ENCODE results near the gene METTL23. TPM values are rescaled to one million over a fixed set of nuclear protein-coding genes. Genes with fewer than 3 reads are reported as not detected.
"Not testable (repeated sequence)": the region's sequence is repeated elsewhere in the genome, so short reads cannot be mapped to it uniquely, and the experiment has no call there.

Gene METTL23
- total RNA-seq, 1 donor from 2014 or later: 28.2 TPM

- peak; percentile 35 for TF ChIP-seq CTCF (IDR thresholded peaks at IDR 0.05; ENCODE audit: unreplicated experiment)
- Mint-ChIP-seq H3K27ac (peak overlapping the region; percentile 99), H3K36me3 (ENCODE audit: insufficient read depth) (peaks cover 26% of the 10 kb centered on the region), H3K9me3 (ENCODE audit: low read depth) (no peaks in the 10 kb centered on the region), H3K4me3 (ENCODE audit: low read depth) (peak overlapping the region; percentile 99), H3K27me3 (no peaks in the 10 kb centered on the region), H3K4me1 (ENCODE audit: low read depth) (peaks cover 37% of the 10 kb centered on the region)
- peak; percentile 68 for DNase-seq (ENCODE audit: low spot score, unreplicated experiment)
These were observed 9.9 kb downstream of the METTL23 start for GRCh38 chr17:76736349-76737081.

GRCh38 chr17:76737082-76737675, 10.5 kb downstream of the METTL23 start, which contains the start of gene SRSF2:
Gene SRSF2 (minus strand): TSS chr17:76737331. CDS start chr17:76737160, 171 bp downstream.
- no peaks in the 10 kb centered on the region for H3K9me3 Mint-ChIP-seq (ENCODE audit: low read depth)
- peaks cover 28% of the 10 kb centered on the region for H3K36me3 Mint-ChIP-seq (ENCODE audit: insufficient read depth)
- no peaks in the 10 kb centered on the region for H3K27me3 Mint-ChIP-seq
- peaks cover 37% of the 10 kb centered on the region for H3K4me1 Mint-ChIP-seq (ENCODE audit: low read depth)
- peak; percentile 97 for DNase-seq (ENCODE audit: low spot score, unreplicated experiment)
- H3K27ac Mint-ChIP-seq: peak within 1 kb of the TSS; percentile 99
- H3K4me3 Mint-ChIP-seq (ENCODE audit: low read depth): peak within 1 kb of the TSS; percentile 99
- no peak for TF ChIP-seq CTCF (IDR thresholded peaks at IDR 0.05; ENCODE audit: unreplicated experiment)

GRCh38 chr17:76737676-76738467, 11.2 kb downstream of the METTL23 start, which contains the start of gene MFSD11:
Gene MFSD11 (plus strand): TSS chr17:76738119. CDS start chr17:76738353, 234 bp downstream.
- Mint-ChIP-seq H3K9me3 (ENCODE audit: low read depth) (no peaks in the 10 kb centered on the region), H3K36me3 (ENCODE audit: insufficient read depth) (peaks cover 29% of the 10 kb centered on the region), H3K27ac (peak within 1 kb of the TSS; percentile 99), H3K4me3 (ENCODE audit: low read depth) (peak within 1 kb of the TSS; percentile 94), H3K27me3 (no peaks in the 10 kb centered on the region), H3K4me1 (ENCODE audit: low read depth) (peaks cover 37% of the 10 kb centered on the region)
- TF ChIP-seq CTCF (IDR thresholded peaks at IDR 0.05; ENCODE audit: unreplicated experiment): no peak
- DNase-seq (ENCODE audit: low spot score, unreplicated experiment): peak; percentile 87

- Mint-ChIP-seq H3K27ac (peak overlapping the region; percentile 99), H3K27me3 (no peaks in the 10 kb centered on the region), H3K4me1 (ENCODE audit: low read depth) (peaks cover 33% of the 10 kb centered on the region), H3K36me3 (ENCODE audit: insufficient read depth) (peaks cover 25% of the 10 kb centered on the region), H3K4me3 (ENCODE audit: low read depth) (peak overlapping the region; percentile 94), H3K9me3 (ENCODE audit: low read depth) (no peaks in the 10 kb centered on the region)
- no peak for TF ChIP-seq CTCF (IDR thresholded peaks at IDR 0.05; ENCODE audit: unreplicated experiment)
- DNase-seq (ENCODE audit: low spot score, unreplicated experiment): no peak
These were observed 11.8 kb downstream of the METTL23 start for GRCh38 chr17:76738468-76738850.

GRCh38 chr17:76739568-76740115, 13.0 kb downstream of the METTL23 start:
- H3K4me1 Mint-ChIP-seq (ENCODE audit: low read depth): peaks cover 22% of the 10 kb centered on the region
- peaks cover 17% of the 10 kb centered on the region for H3K36me3 Mint-ChIP-seq (ENCODE audit: insufficient read depth)
- not testable (repeated sequence) for H3K27ac Mint-ChIP-seq; H3K27me3 Mint-ChIP-seq; H3K4me3 Mint-ChIP-seq (ENCODE audit: low read depth); H3K9me3 Mint-ChIP-seq (ENCODE audit: low read depth); DNase-seq (ENCODE audit: low spot score, unreplicated experiment)

Data from progenitor cell of endocrine pancreas (in vitro differentiated cells).